T-helper 9 cell (primary cell): ENCODE results near the gene RETREG1.
"Not testable (repeated sequence)": the region's sequence is repeated elsewhere in the genome, so short reads cannot be mapped to it uniquely, and the experiment has no call there.

Experiments used
- DNase-seq: peaks from one replicate; pipeline ENCODE4 v3.0.0-alpha.2; 2020

Gene RETREG1

DNA sequence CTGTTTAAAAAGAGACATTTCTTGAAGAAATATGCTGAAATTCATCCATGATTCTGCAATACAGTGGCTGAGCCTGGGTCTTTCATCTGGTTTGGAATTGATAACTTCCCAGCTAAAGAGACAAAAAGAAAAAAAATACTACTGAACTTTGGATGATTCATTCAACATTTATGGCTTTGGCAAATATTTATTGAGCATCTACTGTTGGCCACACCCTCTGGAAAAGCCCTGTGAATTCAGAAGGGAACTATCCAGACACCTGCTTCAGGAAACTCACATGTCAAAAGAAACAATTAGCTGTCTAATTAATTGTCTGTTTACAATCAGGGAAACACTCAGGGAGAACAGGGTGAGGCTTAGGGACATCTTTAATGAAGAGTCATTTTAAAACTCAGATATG lies 133.4 kb downstream of the RETREG1 start:
- DNase-seq, result no peak

- DNase-seq, result no peak
These were observed 133.9 kb downstream of the RETREG1 start for GRCh38 chr5:16482891-16483290.

GRCh38 chr5:16480821-16481538 lies 135.8 kb downstream of the RETREG1 start:
- DNase-seq, result no peak

DNA sequence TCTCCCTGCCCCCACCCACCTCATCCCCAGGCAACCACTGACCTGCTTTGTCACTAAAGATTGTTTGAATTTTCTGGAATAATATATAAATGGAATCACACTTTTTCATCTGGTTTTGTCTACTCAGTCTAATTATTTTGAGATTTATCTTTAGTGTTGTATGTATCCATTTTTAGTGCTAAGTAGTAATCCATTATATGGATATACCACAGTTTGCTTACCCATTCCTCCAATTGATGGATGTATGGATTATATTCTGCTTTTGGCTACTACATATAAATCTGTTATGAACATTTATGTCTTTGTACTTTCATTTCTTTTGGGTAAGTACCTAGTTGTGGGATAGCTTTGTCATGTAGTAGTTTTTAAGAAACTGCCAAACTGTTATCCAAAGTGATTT lies 136.7 kb downstream of the RETREG1 start:
- no peak for DNase-seq

DNA sequence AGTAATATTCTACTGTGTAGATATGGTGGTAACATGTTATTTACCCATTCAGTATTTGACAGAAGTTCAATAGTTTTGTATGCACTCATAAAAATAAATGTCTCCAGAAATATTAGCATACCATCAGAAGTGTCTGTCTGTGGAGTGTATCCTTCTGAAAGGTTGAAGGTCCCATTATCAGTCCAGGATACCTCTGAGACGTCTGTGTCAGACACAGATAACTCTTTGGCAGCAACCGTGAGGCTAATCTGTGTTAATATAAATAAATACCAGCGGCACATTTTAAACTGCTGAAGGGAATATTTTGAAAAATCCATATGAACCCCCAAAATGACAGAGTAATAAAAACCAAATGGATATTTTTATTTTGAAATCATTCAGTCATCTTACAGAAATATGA lies 139.3 kb downstream of the RETREG1 start:
- DNase-seq, result no peak

GRCh38 chr5:16476417-16476816 lies 140.4 kb downstream of the RETREG1 start:
- DNase-seq, result not testable (repeated sequence)

DNA sequence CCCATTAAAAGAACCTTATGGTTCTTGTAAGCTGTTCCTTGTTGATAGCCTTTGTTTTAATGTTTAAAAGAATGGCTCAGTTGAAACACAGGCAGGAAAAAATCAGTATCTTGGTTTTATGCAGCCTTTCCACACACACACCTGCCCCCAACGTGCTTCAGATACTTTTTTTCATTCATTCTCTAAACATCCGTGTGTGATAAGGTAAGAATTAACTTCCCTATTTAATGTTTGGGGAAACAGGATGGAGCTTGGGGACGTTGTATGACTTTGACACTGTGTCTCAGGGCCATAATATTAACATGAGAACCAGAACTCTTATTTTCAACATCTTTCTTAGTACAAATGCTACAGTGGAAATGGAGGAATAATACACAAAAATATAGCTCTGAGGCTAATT lies 145.4 kb downstream of the RETREG1 start:
- DNase-seq, result no peak

GRCh38 chr5:16467363-16468219 lies 149.2 kb downstream of the RETREG1 start:
- DNase-seq, result no peak

DNA sequence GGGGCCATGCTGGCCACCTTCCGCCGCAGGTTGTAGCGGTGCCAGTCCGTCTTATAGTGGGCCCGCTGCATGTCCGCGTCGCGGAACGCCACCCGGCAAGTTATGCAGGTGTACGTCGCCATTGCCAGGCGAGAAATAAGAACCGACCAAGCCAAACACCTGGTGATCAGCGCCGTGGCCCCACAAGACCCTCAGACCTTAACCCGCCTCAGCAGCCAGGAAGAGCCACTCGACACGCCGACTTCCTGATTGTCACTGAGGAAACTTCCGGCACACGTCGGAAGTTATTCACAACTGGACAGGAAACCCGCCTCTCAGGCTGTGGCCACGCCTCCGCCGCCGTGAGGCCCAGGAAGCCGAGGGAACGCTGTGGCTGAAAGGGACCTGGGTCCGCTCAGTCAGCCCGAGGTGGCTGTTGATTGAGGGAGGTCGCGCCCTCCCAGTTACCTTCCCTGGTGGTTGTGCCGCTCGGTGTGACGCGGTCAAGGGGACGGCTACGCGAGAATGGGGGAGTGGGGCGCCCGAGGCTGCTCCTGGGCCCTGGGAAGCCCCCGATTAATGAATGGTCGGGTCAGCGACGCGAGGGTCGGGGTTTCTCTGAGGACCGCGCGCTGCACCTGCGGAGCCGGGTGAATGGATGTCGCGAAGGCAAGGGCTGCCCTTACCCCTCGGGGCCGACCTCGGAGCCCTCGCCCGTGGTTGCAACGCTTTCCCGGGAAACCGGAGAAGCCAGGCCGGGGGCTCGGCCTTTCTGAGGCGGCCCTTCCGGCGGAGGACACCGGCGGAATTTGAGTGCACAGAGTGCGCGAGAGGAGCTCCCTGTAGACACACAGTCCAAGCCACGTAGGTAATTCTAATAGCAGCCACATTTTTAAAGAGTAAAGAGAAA lies 151.0 kb downstream of the RETREG1 start, which contains the start of gene ZNF622:
Gene ZNF622 (minus strand): TSS at position 257 of the 889 bp plus-strand sequence. CDS start 135 bp downstream, at position 122.
- DNase-seq, result peak; percentile 77

GRCh38 chr5:16464664-16465543 lies 151.9 kb downstream of the RETREG1 start:
- DNase-seq, result no peak

DNA sequence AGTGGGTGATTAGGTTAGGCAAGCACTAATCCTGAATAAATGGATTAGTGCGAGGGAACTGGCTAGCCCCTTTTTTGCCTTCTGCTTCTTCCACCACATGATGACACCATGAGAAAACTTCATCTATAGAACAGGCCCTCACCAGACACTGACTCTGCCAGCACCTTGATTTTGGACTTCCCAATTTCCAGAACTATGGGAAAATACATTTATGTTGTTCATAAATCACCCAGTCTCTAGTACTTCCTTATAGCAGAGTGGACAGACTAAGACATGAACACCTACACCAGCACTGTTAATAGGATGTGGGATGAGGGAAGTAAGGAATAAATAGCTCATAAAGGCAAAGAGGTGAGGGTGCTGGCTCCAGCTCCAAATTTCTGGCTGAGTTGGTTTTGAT lies 152.6 kb downstream of the RETREG1 start:
- no peak for DNase-seq

DNA sequence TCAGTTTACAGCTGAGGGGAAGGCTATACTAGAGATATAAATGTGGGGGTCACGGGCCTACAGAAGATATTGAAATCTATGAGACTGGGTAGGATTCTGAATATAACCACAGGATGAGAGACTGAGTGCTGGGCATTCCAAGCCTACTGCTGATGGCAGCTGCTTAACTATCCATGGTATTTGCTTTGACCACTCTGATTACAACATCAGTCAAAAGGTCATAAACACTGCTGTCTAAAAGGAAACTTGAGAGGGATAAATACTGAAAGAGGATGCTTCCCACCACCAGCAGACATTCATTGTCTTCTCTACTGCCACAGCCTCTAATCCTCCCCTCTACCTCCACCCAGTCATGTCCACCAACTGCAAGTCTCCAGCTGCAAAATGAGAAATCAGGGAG lies 155.0 kb downstream of the RETREG1 start:
- no peak for DNase-seq

DNA sequence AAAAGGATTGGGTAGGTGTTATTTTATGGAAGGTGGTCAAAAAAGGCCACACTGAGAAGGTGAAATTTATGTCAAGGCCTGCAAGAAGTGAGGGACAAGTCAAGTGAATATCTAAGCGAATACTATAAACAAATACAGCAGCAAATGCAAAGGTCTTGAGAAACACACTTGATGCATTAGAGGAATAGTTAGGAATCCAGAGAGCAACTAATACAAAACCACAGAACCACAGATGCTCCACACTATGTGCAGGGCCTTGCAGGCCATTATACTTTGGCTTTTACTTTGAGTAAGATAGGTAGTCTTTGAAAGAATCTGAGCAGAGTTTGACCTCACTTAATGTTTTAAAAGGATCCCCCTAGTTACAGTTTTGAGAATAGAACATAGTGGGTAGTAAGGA lies 155.8 kb downstream of the RETREG1 start:
- DNase-seq, result no peak

DNA sequence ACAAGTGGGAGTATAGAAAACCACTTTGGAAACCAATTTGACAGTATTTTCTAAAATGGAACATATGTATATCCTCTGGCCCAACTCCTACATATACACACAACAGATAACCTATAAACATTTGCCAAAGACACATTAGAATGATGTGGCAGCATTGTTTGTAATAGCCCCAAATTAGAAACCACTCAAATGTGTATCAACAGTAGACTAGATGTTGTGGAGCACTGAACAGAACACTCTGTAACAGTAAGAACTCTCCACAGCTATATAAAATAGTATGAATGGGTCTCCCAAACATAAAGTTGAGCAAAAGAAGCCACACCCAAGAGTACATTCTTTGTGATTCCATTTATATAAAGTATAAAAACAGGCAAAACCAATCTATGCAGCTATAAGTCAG lies 157.3 kb downstream of the RETREG1 start:
- DNase-seq, result no peak

DNA sequence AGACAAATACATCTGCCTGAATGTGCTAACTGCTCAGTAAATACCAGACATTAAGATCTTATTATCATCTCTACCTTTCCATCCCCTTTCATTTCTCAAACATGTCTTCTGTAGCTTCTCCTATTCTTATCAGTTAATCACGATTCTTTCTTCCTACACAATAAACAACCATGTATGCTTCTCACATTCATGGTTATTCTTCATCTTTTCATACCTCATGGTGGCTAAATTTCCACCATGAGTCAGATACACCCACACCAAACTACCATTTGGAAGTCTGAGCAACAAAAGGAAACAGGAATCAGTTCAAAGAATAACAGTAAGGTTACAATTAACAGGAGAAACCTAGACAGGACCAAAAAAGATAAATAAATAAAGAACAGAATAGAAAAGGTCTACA lies 158.9 kb downstream of the RETREG1 start:
- no peak for DNase-seq

GRCh38 chr5:16457451-16457850 lies 159.3 kb downstream of the RETREG1 start:
- no peak for DNase-seq

DNA sequence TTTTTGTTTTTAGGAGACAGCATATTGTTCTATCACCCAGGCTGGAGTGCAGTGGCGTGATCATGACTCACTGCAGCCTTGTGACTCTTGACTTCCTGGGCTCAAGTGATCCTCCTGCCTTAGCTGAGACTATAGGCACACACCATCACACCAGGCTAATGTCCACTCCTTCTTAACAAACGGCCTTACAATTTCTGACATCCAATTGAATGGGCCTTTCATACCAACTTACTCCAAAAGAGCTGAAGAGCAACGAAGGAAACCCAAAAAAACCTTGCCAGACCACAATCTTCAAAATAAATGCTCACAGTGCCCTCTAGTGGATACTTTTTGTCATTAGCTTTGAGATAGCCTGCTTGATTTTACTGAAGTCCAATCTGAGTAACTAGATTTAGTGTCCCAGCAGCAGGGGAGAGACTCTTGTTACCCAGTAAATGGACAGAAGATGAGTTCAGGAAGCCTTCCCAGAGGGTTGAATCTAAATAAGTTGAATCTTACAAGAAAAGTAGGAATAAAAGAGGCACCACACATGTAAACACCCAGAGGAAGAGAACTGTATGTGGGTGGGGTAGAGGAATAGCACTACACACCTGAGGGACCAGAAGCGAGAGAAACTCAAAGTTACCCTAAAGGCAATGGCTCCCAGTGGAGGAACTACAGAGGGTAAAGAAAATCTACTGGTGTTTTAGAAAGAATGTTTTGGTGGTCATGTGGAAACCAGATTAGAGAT lies 160.5 kb downstream of the RETREG1 start:
- no peak for DNase-seq

- no peak for DNase-seq
These were observed 161.1 kb downstream of the RETREG1 start for GRCh38 chr5:16455668-16456067.

DNA sequence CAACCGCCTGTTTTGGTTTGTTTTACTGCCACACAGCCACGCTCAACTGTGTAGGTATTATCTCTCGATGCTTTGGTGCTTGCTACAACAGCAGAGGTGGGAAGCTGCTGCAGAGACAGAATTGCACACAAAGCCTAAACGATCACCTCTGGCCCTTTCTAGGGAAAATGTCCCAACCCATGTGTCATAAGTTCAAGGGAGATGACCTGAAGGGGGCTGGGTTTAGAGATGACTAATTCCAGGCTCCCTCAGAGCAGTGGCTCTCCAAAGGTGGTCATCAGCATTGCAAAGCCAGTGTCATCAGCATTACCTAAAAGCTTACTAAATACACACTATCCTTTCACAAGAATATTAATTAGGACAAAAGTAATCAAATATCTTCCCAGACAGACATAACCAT lies 162.1 kb downstream of the RETREG1 start:
- DNase-seq, result no peak

GRCh38 chr5:16453609-16454008 lies 163.2 kb downstream of the RETREG1 start:
- no peak for DNase-seq

- DNase-seq, result no peak
These were observed 166.6 kb downstream of the RETREG1 start for GRCh38 chr5:16450163-16450562.
